NT2/D1 (cell line): ENCODE measurements around the gene DAO.
A peak's percentile ranks its signal among the peaks of the same experiment; 100 is the strongest.
"Not testable (repeated sequence)": the region's sequence is repeated elsewhere in the genome, so short reads cannot be mapped to it uniquely, and the experiment has no call there.

Experiments
- DNase-seq: peaks from one replicate; pipeline ENCODE4 v3.0.0-alpha.2; 2011; ENCODE audit warnings: low read depth, low spot score
- H3K27me3 ChIP-seq: 2 replicates; pipeline ENCODE4 v1.6.0; 2011; ENCODE audit warnings: mild to moderate bottlenecking; ENCODE audit not compliant: insufficient read length, insufficient read depth
- H3K36me3 ChIP-seq: 2 replicates; pipeline ENCODE4 v1.6.1; 2011; ENCODE audit warnings: mild to moderate bottlenecking, low read length, mixed read lengths; ENCODE audit not compliant: insufficient read depth, insufficient read length
- H3K4me1 ChIP-seq: 2 replicates; pipeline ENCODE4 v1.5.1; 2011; ENCODE audit not compliant: insufficient read depth, insufficient read length
- H3K4me3 ChIP-seq: 2 replicates; pipeline ENCODE4 v1.5.1; 2011; ENCODE audit warnings: low read depth; ENCODE audit not compliant: insufficient read length
- H3K9ac ChIP-seq: 2 replicates; pipeline ENCODE4 v1.6.0; 2011; ENCODE audit warnings: low read depth; ENCODE audit not compliant: insufficient read length
- H3K9me3 ChIP-seq: 2 replicates; pipeline ENCODE4 v1.5.1; 2011; ENCODE audit warnings: mild to moderate bottlenecking, low read length; ENCODE audit not compliant: insufficient read depth
- SUZ12 ChIP-seq: IDR thresholded peaks from 2 replicates; pipeline ENCODE4 v1.6.1; 2011; ENCODE audit not compliant: insufficient read length, insufficient read depth; ENCODE audit errors: extremely low read depth
- YY1 ChIP-seq: IDR thresholded peaks from 2 replicates; pipeline ENCODE4 v1.6.1; 2011; ENCODE audit not compliant: insufficient read length, insufficient read depth
- ZNF274 ChIP-seq: IDR thresholded peaks from 2 replicates; pipeline ENCODE4 v1.6.1; 2011; ENCODE audit warnings: mild to moderate bottlenecking, low read depth, low read length

DAO gene

DNA sequence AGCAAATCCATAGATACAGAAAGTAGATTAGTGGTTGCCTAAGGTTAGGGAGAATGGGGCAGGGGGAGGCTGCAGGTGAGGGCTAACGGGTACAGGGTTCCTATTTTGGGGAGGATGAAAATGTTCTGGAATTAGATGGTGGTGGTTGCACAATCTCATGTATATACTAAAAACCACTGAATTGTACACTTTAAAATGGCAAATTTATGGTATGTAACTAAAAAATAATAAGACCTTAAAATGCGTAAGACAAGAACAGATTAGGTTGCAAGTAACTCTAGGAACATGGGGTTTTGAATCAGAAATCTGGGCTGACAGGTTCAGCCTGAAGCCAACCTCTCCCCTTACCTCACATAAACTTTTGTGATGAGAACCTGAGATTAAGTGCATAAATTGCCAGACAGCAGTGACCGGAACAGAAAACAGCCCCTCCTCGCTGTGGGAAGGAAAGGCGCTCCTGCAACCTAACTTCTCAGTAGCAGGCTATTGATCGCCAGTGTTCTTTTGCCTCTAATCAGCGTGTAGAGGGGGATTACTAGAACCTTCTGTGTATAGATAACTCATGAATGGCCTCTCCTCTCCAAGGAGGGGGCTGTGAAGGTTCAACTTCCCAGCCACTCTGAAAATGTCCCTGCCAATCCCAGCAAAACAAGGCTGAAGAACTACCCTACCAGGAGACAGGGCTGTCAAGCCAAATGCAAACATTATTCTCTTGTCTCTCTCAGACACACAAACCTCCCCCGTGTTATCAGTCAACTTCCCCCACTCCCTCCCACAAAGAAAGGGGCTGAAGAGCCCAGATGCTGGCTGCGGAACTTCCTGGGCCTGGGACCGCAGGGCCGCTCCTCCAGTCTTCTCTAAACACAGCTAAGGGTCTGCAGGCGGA lies 24.4 kb upstream of the DAO start:
- no peak for DNase-seq
- Histone ChIP-seq H3K9ac (peak overlapping the region; percentile 95), H3K27me3 (no peaks in the 10 kb centered on the region), H3K9me3 (peaks cover 16% of the 10 kb centered on the region), H3K36me3 (peaks cover 45% of the 10 kb centered on the region), H3K4me1 (peaks cover 11% of the 10 kb centered on the region), H3K4me3 (no peak overlapping the region)
- TF ChIP-seq ZNF274 (no peak), YY1 (no peak), SUZ12 (no peak)

DNA sequence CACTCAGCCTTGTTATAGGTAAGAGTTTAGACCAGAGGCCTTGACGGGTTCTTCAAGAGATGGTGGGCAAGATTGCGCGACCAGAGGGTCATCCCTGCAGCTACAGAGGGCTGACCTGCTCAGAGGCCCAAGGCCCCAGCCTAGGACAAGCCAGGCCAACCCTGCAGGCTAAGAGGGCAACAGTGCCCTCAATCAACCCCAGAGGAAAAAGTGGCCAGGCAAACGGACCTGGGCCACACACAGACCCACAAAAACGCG lies 23.8 kb upstream of the DAO start:
- Histone ChIP-seq H3K36me3 (peaks cover 40% of the 10 kb centered on the region), H3K27me3 (no peaks in the 10 kb centered on the region), H3K9ac (peak overlapping the region; percentile 95), H3K9me3 (peaks cover 11% of the 10 kb centered on the region), H3K4me3 (peak overlapping the region; percentile 90), H3K4me1 (peaks cover 11% of the 10 kb centered on the region)
- DNase-seq, result no peak
- TF ChIP-seq YY1 (no peak), SUZ12 (no peak), ZNF274 (no peak)

DNA sequence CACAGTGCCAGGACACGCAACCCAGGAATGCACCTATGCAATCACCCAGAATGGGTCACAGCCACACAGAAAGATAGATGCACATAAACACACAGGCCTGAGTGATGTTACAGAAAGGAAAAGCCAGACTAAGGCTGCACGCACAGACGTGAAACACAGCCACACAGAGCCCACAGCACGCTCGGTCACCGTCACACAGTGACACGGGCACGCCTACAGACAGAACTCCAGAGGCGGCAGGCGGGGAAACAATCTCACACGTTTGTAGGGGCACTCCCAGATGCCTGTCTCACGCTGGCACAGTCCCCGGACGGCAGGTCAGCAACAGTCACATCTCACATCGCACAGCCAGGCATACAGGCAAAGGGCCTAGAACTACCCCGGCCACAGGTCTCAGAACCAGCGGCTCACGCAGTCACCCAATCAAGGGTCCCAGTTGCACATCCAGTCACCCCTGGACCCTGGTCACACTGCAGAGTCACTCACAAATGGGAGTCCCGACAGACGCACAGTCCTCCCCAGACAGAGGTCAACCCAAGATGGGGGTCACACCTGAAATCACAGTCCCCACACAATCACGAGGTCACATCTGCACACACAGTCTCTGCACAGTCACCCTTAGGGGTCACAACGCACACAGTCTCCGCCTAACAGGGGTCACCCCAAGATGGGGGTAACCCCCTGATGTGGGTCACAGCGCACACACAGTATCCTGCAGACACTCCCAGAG lies 23.3 kb upstream of the DAO start:
- H3K9me3 ChIP-seq, result peaks cover 10% of the 10 kb centered on the region
- peaks cover 13% of the 10 kb centered on the region for H3K4me1 ChIP-seq
- H3K9ac ChIP-seq, result peak overlapping the region; percentile 95
- TF ChIP-seq SUZ12 (no peak), YY1 (no peak), ZNF274 (no peak)
- DNase-seq, result no peak
- peaks cover 35% of the 10 kb centered on the region for H3K36me3 ChIP-seq
- peak overlapping the region; percentile 90 for H3K4me3 ChIP-seq
- H3K27me3 ChIP-seq, result no peaks in the 10 kb centered on the region

DNA sequence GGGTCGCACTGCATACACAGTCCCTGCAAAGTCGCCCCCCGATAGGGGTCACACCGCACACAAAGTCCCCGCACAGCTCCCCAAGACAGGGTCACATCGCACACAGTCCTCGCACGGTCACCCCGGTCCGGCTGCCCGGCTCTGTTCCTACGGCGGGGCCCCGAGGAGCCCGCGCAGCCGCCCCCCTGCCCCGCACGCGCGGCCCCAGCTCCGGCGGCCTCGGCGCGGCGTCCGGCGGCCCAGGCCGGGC lies 22.8 kb upstream of the DAO start:
- TF ChIP-seq ZNF274 (no peak), YY1 (no peak), SUZ12 (no peak)
- Histone ChIP-seq H3K4me1 (peaks cover 14% of the 10 kb centered on the region), H3K4me3 (peak overlapping the region; percentile 90), H3K36me3 (peaks cover 30% of the 10 kb centered on the region), H3K27me3 (no peaks in the 10 kb centered on the region), H3K9me3 (peaks cover 10% of the 10 kb centered on the region), H3K9ac (peak overlapping the region; percentile 95)
- DNase-seq, result no peak

DNA sequence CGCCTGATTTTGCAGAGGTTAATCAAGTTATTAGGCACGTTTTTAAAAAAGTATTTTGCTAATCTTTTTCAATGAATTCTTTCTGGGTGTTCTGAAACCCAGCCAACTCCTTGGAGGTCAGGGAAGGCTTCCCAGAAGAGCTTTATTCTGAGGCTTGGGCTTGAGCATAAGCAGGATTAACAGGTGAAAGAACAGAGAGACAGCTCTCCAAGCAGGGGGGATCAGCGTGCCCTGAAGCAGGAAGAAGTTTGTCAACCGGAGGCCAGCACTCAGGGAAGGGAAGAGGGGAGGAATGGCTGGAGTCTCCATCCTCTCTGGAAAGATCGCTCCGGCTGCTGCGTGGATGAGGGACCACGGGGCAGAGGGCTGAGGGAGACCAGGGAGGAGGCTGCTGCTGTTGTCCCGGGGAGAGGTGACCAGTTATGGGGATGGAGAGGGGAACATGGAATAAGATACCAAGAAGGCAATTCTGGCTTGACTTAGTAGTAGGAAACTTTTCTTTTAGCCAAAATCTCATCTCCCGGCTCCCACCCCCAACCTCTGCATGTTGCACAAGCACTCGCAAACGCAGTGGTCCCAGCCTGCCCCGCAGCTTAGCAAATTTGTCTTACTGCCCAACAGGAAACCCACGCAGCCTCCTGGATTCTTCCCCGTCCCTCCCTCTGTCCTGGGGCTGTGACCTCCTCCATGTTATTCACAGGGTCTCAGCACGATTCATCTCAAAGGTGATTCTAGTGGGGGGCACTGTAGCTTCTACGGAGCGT lies 21.4 kb upstream of the DAO start:
- H3K27me3 ChIP-seq, result no peaks in the 10 kb centered on the region
- peaks cover 17% of the 10 kb centered on the region for H3K36me3 ChIP-seq
- DNase-seq, result no peak
- H3K4me3 ChIP-seq, result peak overlapping the region; percentile 22
- H3K4me1 ChIP-seq, result peaks cover 14% of the 10 kb centered on the region
- no peak for TF ChIP-seq SUZ12
- no peak for TF ChIP-seq YY1
- no peak for TF ChIP-seq ZNF274
- H3K9me3 ChIP-seq, result peaks cover 10% of the 10 kb centered on the region
- peak overlapping the region; percentile 63 for H3K9ac ChIP-seq

DNA sequence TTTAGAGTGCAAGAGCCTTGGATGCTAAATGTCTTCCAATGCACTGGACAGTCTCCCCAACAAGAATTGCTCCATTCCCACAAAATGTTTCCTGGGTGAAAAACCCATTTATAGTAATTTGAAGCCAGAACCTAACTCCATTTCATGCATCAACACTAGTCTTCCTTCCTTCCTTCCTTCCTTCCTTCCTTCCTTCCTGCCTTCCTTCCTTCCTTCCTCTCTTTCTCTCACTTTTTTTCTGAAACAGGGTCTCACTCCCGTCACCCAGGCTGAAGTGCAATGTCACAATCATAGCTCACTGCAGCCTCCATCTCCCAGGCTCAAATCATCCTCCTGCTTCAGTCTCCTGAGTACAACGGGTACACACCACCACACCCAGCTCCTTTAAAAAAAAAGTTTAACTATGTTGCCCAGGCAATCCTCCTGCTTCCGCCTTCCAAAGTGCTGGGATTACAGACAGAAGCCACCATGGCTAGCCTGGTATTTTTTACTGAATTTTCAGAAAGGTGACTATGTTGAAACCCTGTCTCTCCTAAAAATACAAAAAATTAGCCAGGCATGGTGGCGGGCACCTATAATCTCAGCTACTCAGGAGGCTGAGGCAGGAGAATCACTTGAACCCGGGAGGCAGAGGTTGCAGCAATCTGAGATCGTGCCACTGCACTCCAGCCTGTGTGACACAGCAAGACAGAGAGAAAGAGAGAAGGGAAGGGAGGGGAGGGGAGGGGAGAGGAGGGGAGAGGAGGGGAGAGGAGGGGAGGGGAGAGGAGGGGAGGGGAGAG lies 20.6 kb upstream of the DAO start:
- H3K4me1 ChIP-seq, result peaks cover 14% of the 10 kb centered on the region
- H3K9me3 ChIP-seq, H3K4me3 ChIP-seq, DNase-seq, H3K27me3 ChIP-seq, H3K36me3 ChIP-seq: not testable (repeated sequence)
- H3K9ac ChIP-seq, result peak overlapping the region; percentile 63
